HG02981 (cell line): ENCODE results near the gene MRTO4.
"Not testable (repeated sequence)": the region's sequence is repeated elsewhere in the genome, so short reads cannot be mapped to it uniquely, and the experiment has no call there.

Source experiments
- ATAC-seq: cut with Tn5 transposase; IDR thresholded peaks from one replicate; pipeline ENCODE4 v1.9.1; 2021; ENCODE audit warnings: mild to moderate bottlenecking, moderate library complexity; ENCODE audit not compliant: unreplicated experiment

MRTO4 gene

DNA sequence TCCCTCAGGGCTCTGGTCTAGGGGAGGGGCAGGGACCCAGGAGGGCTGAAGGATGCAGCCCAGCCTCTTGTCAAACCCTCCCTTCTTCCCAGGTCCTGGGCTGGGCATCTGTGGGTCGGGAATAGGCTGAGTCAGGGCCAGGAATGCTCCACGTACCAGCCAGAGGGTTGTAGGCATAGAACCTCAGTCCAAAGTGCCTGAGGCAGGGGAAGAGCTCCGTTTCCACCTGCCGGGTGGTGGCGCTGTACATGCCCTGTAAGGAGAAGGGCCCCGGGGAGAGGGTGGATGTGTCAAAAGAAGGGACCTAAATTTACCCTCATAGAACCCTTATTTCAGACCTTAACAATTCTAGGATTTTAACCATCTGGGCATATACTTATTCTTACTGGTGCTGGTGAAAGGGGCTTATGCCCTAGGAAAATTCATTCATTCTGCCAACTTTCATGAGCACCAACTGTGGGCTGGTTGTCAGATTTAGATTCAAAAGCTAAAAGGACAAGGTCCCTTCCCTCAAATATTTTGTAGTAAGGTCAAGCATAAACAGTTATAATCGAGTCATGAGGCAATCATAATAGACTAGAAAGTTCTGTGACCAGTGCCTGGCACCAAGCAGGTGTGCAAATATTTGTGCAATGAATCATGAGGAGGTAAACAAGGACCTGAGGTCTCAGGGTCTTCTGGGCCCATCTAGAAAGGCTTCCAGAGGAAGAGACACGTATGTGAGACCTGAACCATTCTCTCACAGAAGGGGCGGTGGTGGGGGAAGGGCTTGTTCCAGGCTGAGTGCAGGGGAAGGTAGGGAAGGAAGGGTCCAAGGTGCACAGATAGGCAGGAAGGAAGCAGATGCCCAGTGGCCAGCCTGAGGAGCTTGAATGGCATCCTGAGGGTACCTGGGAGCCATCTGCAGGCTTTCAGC, 18.1 kb downstream of the MRTO4 start:
- ATAC-seq: not testable (repeated sequence)

DNA sequence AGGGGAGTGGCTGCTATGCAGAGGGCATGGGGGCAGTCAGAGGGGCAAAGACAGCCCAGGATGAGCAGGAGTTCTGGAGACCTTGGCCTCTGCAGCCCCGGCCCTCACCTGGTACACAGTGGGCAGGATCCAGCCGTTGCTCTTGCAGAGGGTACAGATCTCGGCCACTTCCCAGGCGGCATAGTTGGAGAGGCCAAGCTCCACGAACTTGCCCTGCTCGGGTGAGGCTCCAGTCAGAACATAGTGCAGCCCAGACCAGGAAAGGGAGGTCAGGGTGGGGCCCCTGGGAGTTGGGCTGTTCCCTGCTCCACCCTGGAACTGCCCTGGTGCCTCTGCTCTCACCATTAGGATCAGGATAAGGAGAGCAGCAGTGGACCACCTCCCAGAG, 18.7 kb downstream of the MRTO4 start:
- ATAC-seq: not testable (repeated sequence)

DNA sequence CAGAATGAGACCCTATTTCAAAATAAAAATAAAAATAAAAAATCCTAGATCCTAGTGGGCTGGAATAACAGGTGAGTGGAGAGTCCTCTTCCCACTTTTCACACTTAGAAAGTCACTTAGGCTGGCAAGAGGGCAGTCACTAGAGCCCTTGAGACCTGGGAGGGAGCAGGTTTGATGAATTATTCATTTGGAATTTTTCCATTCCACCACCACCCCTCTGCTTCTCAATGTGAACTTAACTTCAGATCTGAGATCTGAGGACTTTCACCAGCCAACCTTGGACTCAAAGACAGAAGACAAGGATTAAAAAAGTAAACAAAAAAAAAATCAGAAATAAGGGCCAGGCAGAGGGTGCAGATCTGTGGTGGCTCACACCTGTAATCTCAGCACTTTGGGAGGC, 20.5 kb downstream of the MRTO4 start:
- ATAC-seq: no peak

DNA sequence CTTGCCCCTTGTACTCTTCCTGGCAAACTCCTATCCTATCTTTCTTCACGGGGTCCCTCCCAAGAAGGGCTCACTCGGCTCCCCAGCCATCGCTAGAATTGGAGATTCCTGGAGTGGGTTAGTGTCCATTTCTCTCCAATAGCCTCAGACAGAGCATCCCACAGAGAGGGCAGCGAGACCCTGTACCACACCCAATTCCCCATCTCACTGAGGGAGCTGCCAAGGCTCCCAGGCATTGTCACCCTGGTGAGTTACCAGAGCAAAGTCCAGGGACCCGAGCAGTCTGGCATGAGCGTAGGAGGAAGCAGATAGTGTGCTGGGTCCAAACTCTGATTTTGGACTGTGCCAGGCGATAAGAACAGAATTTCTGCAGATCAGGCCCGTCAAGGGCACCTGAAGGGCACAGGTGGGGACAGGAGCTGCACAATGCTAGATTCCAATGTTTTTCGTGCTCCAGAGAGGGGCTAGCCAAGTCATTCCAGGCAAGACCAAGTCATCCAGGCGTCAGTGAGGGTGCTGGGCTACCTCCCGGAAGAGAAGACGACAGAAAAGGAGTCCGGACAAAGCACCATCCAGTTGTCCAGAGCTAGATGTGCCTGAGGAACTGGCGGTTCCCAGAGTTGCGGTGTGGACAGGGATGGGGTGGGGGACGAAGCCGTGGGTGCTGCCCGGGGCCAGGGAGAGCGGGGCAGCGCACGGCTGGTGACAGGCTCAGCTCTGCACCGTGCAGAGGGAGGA, 21.7 kb downstream of the MRTO4 start:
- no peak for ATAC-seq

DNA sequence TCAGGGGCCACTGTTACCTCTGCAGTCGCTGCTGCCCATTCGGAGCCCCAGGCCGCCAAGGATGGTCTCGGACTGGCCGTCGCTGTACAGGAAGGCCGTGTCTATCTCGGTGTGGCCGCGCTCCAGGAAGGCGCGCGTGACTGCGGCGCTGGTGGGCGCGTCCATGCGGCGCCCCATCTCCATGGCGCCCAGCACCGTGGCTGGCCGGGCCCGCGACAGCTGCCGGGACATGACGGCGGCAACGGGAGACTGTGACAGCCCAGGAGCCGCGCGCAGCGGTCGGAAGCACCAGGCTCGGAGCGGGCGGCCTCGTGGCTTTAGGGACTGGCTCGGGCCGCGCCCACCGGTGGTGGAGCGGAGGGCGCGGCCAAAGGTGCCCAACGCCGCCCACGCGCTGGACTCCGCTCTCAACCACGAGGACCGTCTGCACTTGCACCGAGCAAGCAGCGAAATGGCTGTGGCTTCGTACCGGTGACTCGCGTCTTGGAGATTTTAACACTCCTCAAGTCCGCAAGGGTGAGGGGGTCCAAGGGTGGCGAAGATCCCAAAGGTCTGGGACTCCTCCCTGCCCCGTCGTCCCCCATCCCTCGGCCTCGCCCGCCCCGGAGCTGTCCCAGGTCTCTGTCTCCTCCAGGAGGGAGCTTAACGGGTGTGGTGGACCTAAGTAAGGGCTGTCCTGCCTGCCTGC, 22.4 kb downstream of the MRTO4 start:
- not testable (repeated sequence) for ATAC-seq

DNA sequence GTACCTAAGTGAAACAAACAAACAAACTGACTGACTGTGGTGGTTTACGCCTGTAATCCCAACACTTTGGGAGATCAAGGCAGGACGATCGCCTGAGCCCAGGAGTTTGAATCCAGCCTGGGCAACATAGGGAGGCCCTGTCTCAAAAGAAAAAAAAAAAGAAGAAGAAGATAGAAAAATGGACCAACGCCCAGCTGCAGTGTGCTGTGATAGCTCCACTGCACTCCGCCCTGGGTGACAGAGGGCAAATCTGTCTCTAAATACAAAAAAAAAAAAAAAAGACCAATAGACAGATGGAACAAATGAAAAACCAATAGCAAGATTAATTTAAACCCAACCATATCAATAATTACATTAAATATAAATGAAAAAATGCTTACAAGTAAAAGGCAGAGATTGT, 23.0 kb downstream of the MRTO4 start:
- ATAC-seq: no peak

DNA sequence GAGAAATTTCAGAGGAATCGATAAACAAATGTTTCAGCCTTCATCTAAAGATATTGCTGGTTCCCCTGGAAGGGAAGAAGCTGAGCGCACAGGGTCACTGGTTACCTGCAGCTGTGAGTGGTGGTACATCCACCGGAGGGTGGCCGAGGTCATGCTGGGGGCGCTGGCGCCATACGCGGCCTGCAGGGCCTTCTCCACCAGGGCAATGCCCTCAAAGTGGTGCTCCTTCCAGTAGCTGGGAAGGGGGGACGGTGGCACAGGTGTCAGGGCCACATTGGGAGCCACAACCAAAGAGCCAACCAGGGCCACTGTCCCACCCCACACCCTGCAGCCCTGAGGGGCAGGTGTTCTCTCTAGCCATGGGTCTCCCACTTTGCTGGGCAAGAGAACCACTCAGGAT, 32.3 kb downstream of the MRTO4 start:
- ATAC-seq: no peak

DNA sequence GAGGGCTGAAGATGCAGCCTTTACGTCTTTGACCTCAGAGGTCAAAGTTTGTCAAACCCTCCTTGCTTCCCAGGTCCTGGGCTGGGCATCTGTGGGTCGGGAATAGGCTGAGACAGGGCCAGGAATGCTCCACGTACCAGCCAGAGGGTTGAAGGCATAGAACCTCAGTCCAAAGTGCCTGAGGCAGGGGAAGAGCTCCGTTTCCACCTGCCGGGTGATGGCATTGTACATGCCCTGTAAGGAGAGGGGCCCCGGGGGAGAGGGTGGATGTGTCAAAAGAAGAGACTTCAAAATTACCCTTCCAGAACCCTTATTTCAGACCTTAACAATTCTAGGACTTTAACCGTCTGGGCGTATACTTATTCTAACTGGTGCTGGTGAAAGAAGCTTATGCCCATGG, 33.3 kb downstream of the MRTO4 start:
- no peak for ATAC-seq

DNA sequence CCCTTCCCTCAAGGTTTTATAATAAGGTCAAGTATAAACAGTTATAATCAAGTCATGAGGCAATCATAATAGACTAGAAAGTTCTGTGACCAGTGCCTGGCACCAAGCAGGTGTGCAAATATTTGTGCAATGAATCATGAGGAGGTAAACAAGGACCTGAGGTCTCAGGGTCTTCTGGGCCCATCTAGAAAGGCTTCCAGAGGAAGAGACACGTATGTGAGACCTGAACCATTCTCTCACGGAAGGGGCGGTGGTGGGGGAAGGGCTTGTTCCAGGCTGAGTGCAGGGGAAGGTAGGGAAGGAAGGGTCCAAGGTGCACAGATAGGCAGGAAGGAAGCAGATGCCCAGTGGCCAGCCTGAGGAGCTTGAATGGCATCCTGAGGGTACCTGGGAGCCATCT, 33.8 kb downstream of the MRTO4 start:
- ATAC-seq: not testable (repeated sequence)

DNA sequence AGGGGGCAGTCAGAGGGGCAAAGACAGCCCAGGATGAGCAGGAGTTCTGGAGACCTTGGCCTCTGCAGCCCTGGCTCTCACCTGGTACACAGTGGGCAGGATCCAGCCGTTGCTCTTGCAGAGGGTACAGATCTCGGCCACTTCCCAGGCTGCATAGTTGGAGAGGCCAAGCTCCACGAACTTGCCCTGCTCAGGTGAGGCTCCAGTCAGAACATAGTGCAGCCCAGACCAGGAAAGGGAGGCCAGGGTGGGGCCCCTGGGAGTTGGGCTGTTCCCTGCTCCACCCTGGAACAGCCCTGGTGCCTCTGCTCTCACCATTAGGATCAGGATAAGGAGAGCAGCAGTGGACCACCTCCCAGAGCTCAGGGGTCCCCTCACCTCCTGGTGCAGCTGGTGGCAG, 34.2 kb downstream of the MRTO4 start:
- not testable (repeated sequence) for ATAC-seq

DNA sequence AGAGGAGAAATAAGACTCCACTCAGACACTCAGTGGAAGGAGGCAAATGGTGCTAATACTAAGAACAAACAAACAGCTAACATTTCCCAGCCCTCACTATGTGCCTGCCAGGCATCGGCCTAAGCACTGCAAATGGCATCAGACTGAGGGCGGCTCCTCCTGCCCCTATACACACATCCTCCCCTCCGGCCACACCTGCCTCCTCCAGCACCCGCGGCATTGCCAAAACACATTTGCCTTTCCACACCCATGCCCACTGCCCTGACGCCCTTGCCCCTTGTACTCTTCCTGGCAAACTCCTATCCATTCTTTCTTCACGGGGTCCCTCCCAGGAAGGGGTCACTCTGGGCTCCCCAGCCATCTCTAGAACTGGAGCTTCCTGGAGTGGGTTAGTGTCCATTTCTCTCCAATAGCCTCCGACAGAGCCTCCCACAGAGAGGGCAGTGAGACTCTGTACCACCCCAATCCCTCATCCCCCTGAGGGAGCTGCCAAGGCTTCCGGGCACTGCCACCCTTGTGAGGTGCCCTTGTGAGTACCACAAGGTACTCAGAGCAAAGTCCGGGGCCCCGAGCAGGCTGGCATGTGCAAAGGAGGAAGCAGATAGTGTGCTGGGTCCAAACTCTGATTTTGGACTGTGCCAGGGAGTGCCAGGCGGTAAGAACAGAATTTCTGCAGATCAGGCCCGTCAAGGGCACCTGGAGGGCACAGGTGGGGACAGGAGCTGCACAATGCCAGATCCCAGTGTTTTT, 36.0 kb downstream of the MRTO4 start:
- no peak for ATAC-seq

DNA sequence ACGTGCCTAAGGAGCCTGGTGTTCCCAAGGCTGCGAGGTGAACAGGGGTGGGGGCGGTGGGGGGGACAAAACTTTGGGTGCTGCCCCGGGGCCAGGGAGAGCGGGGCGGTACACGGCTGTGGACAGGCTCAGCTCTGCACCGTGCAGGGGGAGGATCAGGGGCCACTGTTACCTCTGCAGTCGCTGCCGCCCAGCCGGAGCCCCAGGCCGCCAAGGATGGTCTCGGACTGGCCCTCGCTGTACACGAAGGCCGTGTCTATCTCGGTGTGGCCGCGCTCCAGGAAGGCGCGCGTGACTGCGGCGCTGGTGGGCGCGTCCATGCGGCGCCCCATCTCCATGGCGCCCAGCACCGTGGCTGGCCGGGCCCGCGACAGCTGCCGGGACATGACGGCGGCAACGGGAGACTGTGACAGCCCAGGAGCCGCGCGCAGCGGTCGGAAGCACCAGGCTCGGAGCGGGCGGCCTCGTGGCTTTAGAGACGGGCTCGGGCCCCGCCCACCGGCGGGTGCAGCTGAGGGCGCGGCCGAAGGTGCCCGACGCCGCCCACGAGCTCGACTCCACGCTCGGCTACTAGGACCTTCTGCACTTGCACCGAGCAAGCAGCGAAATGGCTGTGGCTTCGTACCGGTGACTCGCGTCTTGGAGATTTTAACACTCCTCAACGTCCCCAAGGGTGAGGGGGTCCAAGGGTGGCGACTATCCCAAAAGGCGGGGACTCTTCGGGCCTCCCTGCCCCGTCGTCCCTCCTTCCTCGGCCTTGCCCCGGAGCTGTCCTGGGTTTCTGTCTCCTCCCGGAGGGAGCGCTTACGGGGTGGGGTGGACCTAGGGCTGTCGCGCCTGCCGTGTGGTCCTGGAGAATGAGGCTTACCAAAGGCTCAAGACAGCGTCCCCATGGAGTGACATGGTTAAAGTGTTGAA, 37.0 kb downstream of the MRTO4 start, which contains the start of gene AKR7A3:
Gene AKR7A3 (minus strand): TSS at position 447 of the 918 bp plus-strand sequence. CDS start 61 bp downstream, at position 386.
- ATAC-seq: not testable (repeated sequence)

DNA sequence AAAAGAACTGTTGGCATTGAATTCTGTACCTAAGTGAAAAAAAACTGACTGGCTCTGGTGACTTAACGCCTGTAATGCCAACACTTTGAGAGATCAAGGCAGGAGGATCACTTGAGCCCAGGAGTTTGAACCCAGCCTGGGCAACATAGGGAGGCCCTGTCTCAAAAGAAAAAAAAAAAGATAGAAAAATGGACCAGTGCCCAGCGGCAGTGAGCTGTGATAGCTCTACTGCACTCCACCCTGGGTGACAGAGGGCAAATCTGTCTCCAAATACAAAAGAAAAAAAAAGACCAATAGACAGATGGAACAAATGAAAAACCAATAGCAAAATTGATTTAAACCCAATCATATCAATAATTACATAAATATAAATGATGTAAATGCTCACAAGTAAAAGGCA, 37.6 kb downstream of the MRTO4 start:
- no peak for ATAC-seq

DNA sequence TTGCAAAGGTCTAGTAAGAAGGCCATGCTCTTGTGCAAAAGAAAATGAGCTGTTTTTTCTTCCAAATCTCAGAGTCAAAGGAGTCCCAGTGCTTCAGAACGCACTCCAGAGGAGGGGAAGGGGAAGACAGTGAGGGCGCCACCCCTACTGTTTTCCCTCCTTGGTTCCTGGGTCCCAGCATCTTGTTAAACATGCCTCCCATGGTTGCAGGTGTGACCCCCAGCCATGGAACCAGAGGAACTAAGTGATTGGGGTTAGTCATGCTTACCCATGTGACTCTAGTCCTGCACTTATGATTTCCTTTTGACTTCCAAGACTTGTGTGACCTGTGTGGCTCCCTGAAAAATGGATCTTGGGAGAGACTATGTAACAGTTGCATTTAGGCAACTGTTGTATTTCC, 43.0 kb downstream of the MRTO4 start:
- ATAC-seq: no peak

DNA sequence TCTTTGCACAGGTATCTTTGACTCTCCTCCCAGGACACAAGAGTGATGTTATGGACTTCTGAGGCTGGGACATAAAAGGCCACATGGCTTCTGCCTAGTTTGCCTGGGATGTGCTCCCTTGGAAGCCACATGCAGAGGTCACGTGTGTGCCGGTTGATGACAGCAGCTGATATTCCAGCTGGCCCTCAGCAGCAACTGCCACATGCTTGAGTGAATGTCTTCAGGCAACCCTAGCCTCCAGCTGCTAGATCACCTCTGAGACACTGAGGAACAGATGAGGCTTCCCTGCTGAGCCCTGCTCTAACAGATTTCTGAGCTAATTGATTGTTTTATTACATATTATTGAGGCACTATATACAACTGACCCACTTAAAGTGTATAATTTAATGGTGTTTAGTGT, 48.6 kb downstream of the MRTO4 start:
- no peak for ATAC-seq

DNA sequence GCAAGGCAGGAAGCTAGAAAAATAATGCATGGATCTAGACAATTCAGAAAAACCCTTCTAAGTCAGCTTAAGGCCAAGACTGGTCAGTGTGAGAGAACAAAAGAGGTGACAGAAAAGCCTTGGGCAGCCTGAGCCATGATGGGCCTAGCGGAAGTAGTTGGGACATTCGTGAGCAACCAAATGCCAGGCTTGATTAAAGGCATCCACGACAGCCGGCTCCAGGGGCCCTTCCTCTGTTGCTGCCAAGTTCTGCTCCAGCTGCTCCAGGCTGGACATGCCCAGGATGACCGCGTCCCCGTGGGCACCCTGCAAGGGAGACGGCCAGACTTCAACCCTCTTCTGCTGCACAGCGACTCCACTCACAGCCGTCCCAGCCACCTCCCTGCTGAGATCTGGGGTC, 52.5 kb downstream of the MRTO4 start:
- not testable (repeated sequence) for ATAC-seq

DNA sequence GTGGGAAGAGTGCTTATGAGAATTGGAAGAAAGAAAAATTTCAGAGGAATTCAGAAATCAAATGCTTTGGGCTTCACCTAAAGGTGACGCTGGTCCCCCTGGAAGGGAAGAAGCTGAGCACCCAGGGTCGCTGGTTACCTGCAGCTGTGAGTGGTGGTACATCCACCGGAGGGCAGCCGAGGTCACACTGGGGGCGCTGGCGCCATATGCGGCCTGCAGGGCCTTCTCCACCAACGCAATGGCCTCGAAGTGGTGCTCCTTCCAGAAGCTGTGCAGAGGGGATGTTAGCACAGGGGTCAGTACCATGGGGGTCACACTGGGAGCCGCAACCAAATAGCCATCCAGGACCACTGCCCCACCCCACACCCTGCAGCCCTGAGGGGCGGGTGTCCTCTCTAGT, 54.3 kb downstream of the MRTO4 start:
- no peak for ATAC-seq

DNA sequence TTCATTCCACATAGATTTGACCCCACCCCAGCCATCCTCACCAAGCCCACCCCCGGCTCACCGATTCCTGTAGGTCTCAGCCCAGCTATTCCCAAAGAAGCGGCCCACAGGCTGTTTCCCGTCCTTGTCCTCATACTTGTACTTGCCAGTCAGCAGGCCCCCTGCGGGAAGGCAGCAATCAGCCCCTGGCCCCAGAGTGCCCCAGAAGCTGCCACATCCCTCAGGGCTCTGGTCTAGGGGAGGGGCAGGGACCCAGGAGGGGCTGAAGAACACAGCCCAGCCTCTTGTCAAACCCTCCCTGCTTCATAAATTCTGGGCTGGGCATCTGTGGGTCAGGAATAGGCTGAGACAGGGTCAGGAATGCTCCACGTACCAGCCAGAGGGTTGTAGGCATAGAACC, 55.3 kb downstream of the MRTO4 start:
- ATAC-seq: no peak

DNA sequence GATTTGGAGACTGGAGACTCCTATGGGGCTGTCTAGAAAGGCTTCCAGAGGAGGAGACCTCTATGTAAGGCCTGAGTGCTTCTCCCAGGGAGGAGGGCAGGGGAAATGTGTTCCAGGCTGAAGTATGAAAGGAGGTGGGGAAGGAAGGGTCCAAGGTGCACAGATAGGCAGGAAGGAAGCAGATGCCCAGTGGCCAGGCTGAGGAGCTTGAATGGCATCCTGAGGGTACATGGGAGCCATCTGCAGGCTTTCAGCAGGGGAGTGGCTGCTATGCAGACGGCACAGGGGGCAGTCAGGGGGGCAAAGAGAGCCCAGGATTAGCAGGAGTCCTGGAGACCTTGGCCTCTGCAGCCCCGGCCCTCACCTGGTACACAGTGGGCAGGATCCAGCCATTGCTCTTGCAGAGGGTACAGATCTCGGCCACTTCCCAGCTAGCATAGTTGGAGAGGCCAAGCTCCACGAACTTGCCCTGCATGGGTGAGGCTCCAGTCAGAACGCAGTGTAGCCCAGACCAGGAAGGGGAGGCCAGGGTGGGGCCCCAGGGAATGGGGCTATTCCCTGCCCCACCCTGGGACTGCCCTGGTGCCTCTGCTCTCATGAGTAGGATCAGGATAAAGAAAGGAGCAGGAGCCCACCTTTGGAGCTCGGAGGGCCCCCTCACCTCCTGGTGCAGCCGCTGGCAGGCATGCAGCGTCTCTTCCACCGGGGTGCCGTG, 56.3 kb downstream of the MRTO4 start:
- no peak for ATAC-seq
